Measurements from ENCODE around the gene ACTR6.
"Not testable (repeated sequence)": the region's sequence is repeated elsewhere in the genome, so short reads cannot be mapped to it uniquely, and the experiment has no call there.

Gene ACTR6

DNA sequence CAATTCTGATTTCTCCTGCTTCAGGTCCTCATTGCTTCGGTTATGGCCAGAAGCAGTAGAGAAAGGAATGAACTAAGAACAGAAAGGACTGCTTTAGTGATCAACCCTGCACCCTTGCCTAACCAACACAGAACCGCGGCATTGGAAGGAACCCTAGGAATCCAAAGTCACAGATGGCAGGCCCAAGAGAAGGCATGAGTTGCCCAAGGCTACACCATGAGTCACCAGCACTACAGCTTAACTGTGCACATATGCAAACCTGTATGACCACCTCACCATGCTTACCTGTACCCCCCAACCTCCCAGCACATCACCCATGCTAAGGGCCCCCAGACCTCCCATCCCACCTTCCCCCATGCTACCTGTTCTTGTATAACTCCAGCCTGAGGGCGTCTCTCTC, 32.1 kb upstream of the ACTR6 start:
- no peak for DNase-seq (ENCODE audit: low read depth)
- TF ChIP-seq, protein P1, sequence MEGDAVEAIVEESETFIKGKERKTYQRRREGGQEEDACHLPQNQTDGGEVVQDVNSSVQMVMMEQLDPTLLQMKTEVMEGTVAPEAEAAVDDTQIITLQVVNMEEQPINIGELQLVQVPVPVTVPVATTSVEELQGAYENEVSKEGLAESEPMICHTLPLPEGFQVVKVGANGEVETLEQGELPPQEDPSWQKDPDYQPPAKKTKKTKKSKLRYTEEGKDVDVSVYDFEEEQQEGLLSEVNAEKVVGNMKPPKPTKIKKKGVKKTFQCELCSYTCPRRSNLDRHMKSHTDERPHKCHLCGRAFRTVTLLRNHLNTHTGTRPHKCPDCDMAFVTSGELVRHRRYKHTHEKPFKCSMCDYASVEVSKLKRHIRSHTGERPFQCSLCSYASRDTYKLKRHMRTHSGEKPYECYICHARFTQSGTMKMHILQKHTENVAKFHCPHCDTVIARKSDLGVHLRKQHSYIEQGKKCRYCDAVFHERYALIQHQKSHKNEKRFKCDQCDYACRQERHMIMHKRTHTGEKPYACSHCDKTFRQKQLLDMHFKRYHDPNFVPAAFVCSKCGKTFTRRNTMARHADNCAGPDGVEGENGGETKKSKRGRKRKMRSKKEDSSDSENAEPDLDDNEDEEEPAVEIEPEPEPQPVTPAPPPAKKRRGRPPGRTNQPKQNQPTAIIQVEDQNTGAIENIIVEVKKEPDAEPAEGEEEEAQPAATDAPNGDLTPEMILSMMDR (IDR thresholded peaks at IDR 0.05; ENCODE audit: control insufficient read depth, extremely low read depth, insufficient read depth), result no peak
- no peak overlapping the region for H3K4me3 ChIP-seq (ENCODE audit: low read depth, low read length)

DNA sequence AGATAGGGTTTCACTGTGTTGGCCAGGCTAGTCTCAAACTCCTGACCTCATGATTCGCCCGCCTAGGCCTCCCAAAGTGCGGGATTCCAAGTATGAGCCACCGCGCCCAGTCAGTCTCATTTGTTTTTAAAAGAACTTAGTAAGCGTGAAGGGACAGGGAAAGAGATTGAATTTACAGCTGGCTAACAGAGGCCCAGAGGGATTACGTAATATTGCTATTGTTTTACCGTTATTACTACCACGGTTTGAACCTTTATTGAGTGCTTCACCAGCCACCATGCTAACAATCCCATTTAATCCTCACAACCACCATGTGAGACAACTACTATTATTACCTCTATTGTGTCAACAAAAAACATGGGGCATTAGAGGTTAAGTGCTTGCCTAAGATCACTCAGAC, 31.3 kb upstream of the ACTR6 start:
- H3K4me3 ChIP-seq (ENCODE audit: low read depth, low read length), result no peak overlapping the region
- no peak for DNase-seq (ENCODE audit: low read depth)
- TF ChIP-seq, protein P1 (IDR thresholded peaks at IDR 0.05; ENCODE audit: control insufficient read depth, extremely low read depth, insufficient read depth), result no peak

DNA sequence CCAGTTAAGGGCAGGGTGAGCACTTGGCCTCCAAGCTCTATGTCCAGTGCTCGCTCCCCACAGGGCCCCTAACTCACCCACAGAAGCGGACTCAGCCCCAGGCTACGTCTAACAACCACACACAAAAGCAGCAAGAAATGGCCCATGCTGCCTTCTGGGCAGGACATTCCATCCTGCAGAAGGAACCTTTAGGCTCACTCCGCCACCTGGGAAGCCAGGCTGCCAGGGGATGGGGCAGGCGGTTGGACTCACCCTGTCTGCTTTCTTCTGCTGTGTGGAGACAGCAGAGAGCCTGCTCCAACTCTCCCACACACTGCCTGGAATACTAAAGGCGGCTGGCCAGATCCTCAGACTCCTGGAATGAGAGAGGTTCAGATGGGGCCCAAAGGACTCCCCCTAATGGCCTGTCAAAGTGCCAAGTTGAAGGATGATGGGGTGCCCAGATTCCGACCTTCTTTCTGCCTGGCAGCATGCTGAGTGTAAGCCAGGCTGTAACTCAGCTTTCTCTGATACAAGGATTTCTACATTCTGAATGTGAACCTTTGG, 30.2 kb upstream of the ACTR6 start:
- DNase-seq (ENCODE audit: low read depth), result no peak
- TF ChIP-seq, protein P1 (IDR thresholded peaks at IDR 0.05; ENCODE audit: control insufficient read depth, extremely low read depth, insufficient read depth), result no peak
- H3K4me3 ChIP-seq (ENCODE audit: low read depth, low read length), result no peak overlapping the region

DNA sequence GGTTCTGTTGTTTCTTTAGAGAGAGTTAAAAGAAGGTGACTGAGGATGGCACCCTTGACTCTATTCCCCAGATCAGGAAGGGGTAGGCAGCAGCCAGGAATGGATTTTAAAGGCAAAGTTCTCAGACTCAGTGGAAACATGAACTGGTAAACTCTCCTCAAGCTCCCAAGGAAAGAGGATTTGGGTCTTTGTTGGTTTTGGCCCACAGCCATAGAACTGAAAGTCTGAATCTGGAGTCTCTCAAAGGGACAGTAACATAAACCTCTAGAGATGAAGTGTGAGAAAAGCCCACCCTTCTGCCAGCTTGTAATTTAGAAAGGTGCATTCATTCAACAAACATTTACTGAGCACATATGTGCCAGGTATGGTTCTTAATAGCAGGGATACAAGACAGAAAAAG, 29.4 kb upstream of the ACTR6 start:
- DNase-seq (ENCODE audit: low read depth), result no peak
- TF ChIP-seq, protein P1 (IDR thresholded peaks at IDR 0.05; ENCODE audit: control insufficient read depth, extremely low read depth, insufficient read depth), result no peak

DNA sequence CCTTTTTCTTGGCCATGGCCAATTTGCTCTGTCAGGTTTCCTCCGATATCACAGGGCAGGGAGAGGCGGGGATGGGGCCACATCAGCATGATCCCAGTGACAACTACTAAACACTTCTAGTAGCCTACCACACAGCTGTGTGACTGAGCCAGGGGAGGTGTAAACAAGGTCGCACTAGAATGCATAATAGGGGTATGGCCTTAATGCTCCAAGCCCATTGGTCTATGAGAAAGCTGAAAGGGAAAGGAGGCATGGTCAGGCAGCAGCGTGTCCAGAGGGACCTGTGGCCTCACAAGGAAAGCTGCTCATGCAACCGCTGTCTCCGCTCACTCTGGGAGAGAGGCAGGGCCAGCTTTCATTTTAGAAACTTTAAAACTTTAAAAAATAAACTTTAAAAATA, 27.5 kb upstream of the ACTR6 start:
- H3K4me3 ChIP-seq (ENCODE audit: low read depth, low read length), result no peak overlapping the region
- no peak for DNase-seq (ENCODE audit: low read depth)
- TF ChIP-seq, protein P1 (IDR thresholded peaks at IDR 0.05; ENCODE audit: control insufficient read depth, extremely low read depth, insufficient read depth), result no peak

More for the DNA sequence above, 29.4 kb upstream of the ACTR6 start:
- no peak overlapping the region for H3K4me3 ChIP-seq (ENCODE audit: low read depth, low read length)

DNA sequence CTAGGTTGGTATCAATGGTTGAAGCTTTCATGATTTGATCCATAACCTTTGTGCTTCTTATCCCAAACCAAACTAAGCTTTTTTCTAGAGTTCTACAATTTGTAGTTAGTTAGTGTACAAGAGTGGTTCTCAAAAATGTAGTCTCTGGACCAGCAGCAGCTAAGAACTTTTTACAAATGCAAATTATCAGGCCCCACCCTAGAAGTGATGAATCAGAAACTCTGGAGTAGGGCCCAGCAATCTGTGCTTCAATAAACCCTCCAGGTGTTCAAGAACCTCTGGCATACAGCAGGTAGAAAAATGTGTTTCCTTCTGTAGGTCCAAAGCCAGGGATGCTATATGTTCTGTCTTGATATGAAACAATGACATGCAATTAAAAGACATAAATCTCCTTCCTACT, 26.1 kb upstream of the ACTR6 start:
- H3K4me3 ChIP-seq (ENCODE audit: low read depth, low read length), result no peak overlapping the region
- TF ChIP-seq, protein P1 (IDR thresholded peaks at IDR 0.05; ENCODE audit: control insufficient read depth, extremely low read depth, insufficient read depth), result no peak
- no peak for DNase-seq (ENCODE audit: low read depth)

DNA sequence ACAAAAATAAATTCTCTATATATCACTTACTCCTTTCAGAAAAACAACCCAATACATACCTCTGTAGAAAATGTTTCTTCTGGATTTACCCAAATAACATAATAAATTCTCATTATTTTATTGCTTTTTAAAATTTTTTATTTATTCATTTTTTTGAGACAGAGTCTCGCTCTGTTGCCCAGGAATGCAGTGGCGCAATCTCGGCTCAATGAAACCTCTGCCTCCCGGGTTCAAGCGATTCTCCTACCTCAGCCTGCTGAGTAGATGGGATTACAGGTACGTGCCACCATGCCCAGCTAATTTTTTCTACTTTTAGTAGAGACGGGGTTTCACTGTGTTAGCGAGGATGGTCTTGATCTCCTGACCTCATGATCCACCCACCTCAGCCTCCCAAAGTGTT, 24.1 kb upstream of the ACTR6 start:
- not testable (repeated sequence) for H3K4me3 ChIP-seq (ENCODE audit: low read depth, low read length); DNase-seq (ENCODE audit: low read depth)

Data from LNCaP clone FGC (cell line).